ENCODE data around the gene TRIM13.
"Not testable (repeated sequence)": the region's sequence is repeated elsewhere in the genome, so short reads cannot be mapped to it uniquely, and the experiment has no call there.

The TRIM13 gene

GRCh38 chr13:50055454-50055853, 58.6 kb downstream of the TRIM13 start:
- DNase-seq (ENCODE audit: low read depth in 2 of 2, low spot score in 1 of 2), result no peak

- no peak for DNase-seq (ENCODE audit: low read depth in 2 of 2, low spot score in 1 of 2)
These were observed 63.9 kb downstream of the TRIM13 start for GRCh38 chr13:50060718-50061117.

GRCh38 chr13:50062336-50062735, 65.5 kb downstream of the TRIM13 start:
- not testable (repeated sequence) for DNase-seq (ENCODE audit: low read depth in 2 of 2, low spot score in 1 of 2)

- DNase-seq (ENCODE audit: low read depth in 2 of 2, low spot score in 1 of 2), result no peak
These were observed 68.9 kb downstream of the TRIM13 start for GRCh38 chr13:50065712-50066111.

Data from stimulated activated CD8-positive, alpha-beta memory T cell treated with anti-CD3 and anti-CD28 coated beads, Interleukin-4, amount 100 ng/mL, for 1 hour (primary cell).